G401.6 (cell line): ENCODE measurements around the gene NEK4.
A peak's percentile ranks its signal among the peaks of the same experiment; 100 is the strongest.
"Not testable (repeated sequence)": the region's sequence is repeated elsewhere in the genome, so short reads cannot be mapped to it uniquely, and the experiment has no call there.

ENCODE experiments used
- FAIRE-seq: peaks from 2 replicates; lab custom pipeline; 2012; peaks lifted over from hg19 to GRCh38; lab: Jason Lieb, UNC

Gene NEK4

GRCh38 chr3:52777959-52778805 is 7.4 kb upstream of the NEK4 start:
- no peak for FAIRE-seq

- FAIRE-seq: no peak
Observed at GRCh38 chr3:52777127-52777958, 6.6 kb upstream of the NEK4 start, which contains the start of gene ITIH1. TSS of gene ITIH1 (plus strand) at chr3:52777599. CDS start at chr3:52777616, 17 bp downstream.

- not testable (repeated sequence) for FAIRE-seq
Observed at GRCh38 chr3:52776486-52776885, 5.7 kb upstream of the NEK4 start.

- no peak for FAIRE-seq
Observed at GRCh38 chr3:52775877-52776276, 5.1 kb upstream of the NEK4 start.

GRCh38 chr3:52774901-52775864 is 4.4 kb upstream of the NEK4 start:
- FAIRE-seq: no peak

GRCh38 chr3:52774066-52774713 is 3.5 kb upstream of the NEK4 start:
- no peak for FAIRE-seq

- FAIRE-seq: no peak
Observed at GRCh38 chr3:52773361-52774065, 2.8 kb upstream of the NEK4 start.

GRCh38 chr3:52771702-52772101 is 962 bp upstream of the NEK4 start:
- no peak for FAIRE-seq

GRCh38 chr3:52771334-52771681 is 568 bp upstream of the NEK4 start:
- no peak for FAIRE-seq

GRCh38 chr3:52769786-52770455 is 819 bp downstream of the NEK4 start:
- FAIRE-seq: no peak

GRCh38 chr3:52763466-52763865 is 7.3 kb downstream of the NEK4 start:
- FAIRE-seq: no peak

GRCh38 chr3:52756141-52756540 is 14.6 kb downstream of the NEK4 start:
- no peak for FAIRE-seq

GRCh38 chr3:52754373-52754772 is 16.4 kb downstream of the NEK4 start:
- no peak for FAIRE-seq

GRCh38 chr3:52752045-52752660 is 18.6 kb downstream of the NEK4 start:
- no peak for FAIRE-seq

- no peak for FAIRE-seq
Observed at GRCh38 chr3:52743721-52744120, 27.0 kb downstream of the NEK4 start.

- FAIRE-seq: no peak
Observed at GRCh38 chr3:52743152-52743551, 27.6 kb downstream of the NEK4 start.

GRCh38 chr3:52742418-52743041 is 28.2 kb downstream of the NEK4 start:
- FAIRE-seq: peak; percentile 84

GRCh38 chr3:52739730-52740129 is 31.0 kb downstream of the NEK4 start:
- no peak for FAIRE-seq

GRCh38 chr3:52733256-52733891 is 37.4 kb downstream of the NEK4 start:
- no peak for FAIRE-seq
